ENCODE results near the gene CPTP. TPM values are rescaled to one million over a fixed set of nuclear protein-coding genes. Genes with fewer than 3 reads are reported as not detected.

The CPTP gene
- total RNA-seq, 1 donor from 2014 or later: 1.0 TPM

DNA sequence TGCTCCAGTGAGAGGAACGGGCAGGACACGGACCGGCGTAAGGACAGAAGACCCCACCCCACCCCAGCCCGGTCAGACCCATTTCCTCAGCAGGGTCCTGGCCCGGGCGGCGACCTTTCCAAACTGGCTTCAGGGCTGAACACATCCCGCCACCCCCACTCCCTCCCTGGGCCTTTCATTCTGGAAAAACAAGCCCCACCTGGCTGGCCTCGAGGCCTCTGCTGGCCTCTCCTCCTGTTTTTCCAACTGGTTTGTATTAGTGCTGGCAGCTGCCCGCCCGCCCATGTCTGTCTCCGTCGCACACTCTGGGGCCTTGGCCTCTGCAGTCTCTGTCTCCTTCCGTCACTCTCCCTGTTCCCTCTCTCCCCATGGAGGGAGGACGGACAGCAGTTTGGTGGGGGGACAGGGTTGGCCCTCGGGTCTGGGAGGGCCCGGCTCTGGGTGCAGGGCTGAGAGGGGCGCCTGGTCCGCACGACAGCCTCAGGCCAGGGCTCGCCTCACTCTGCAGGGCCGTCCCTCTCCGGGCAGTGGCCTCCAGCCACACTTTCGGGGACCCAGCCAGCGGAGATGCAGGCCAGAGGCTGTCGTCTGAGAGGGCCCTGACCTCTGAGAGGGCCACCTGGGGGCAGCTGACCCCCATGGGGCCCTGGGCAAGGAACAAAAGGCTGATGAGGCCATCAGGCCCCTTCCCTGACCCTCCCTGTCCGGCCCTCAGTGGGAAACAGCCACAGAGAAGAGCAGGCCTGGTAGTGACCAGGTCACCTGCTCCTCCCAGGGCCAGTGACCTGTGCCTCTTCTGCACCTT lies 35.3 kb downstream of the CPTP start:
- DNase-seq (ENCODE audit: low spot score): no peak
- no peak overlapping the region for H3K9ac ChIP-seq
- no peak overlapping the region for H2AFZ ChIP-seq (replicated peaks)

DNA sequence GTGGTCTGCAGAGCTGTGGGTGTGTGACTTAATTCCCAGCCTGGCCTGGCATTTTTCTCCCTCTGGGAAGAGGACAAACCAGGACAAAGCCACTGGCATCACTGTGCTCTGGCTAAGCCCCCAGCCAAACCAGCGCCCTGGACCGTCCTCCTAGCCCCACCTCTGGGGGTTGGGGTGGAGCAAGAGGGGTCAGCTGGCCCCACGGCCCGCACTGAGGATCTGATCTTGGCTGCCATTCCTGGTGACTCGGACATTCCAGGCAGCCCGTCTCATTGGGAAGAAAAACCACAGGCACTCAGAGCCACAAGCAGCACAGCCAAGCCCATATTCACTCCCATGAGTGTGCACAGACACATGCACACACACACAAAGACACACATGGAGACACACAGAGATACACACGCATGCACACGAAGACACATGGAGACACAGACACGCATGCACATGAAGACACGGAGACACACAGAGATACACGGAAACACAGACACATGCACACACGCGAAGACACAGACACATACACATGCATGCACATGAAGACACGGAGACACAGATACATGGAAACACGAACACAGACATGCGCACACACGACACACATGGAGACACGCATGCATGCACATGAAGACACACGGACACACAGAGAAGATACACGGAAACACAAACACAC lies 36.0 kb downstream of the CPTP start:
- Histone ChIP-seq H3K9ac (no peak overlapping the region), H3K36me3 (no peaks in the 10 kb centered on the region), H3K27me3 (peaks cover 9% of the 10 kb centered on the region), H3K79me2 (ENCODE audit: low read depth) (no peaks in the 10 kb centered on the region), H2AFZ (replicated peaks) (no peak overlapping the region), H3K27ac (peak overlapping the region; percentile 15), H4K20me1 (ENCODE audit: low read depth) (no peaks in the 10 kb centered on the region), H3K4me1 (peaks cover 43% of the 10 kb centered on the region), H3F3A (ENCODE audit: low read depth) (peaks cover 44% of the 10 kb centered on the region), H3K4me3 (no peak overlapping the region), H3K9me3 (ENCODE audit: low read depth) (no peaks in the 10 kb centered on the region), H3K4me2 (peak overlapping the region; percentile 27)
- H3K4me1 Mint-ChIP-seq: peaks cover 41% of the 10 kb centered on the region
- TF ChIP-seq EZH2phosphoT487 (IDR thresholded peaks at IDR 0.05): no peak
- TF ChIP-seq EZH2 (IDR thresholded peaks at IDR 0.05): no peak
- no peak for TF ChIP-seq CTCF (IDR thresholded peaks at IDR 0.05)
- no peaks in the 10 kb centered on the region for H3K9me3 Mint-ChIP-seq
- DNase-seq (ENCODE audit: low spot score): peak; percentile 71
- H3K4me3 Mint-ChIP-seq: peak overlapping the region; percentile 15
- H3K27me3 Mint-ChIP-seq (ENCODE audit: insufficient read depth, low read depth): peaks cover 11% of the 10 kb centered on the region
- H3K36me3 Mint-ChIP-seq: no peaks in the 10 kb centered on the region
- peak overlapping the region; percentile 58 for H3K27ac Mint-ChIP-seq

More for the DNA sequence above, 35.3 kb downstream of the CPTP start:
- Histone ChIP-seq H3K4me3 (no peak overlapping the region), H3K27me3 (peaks cover 17% of the 10 kb centered on the region), H3F3A (ENCODE audit: low read depth) (peaks cover 44% of the 10 kb centered on the region), H3K9me3 (ENCODE audit: low read depth) (no peaks in the 10 kb centered on the region), H3K4me2 (peak overlapping the region; percentile 27), H4K20me1 (ENCODE audit: low read depth) (no peaks in the 10 kb centered on the region), H3K79me2 (ENCODE audit: low read depth) (no peaks in the 10 kb centered on the region), H3K27ac (peak overlapping the region; percentile 15), H3K36me3 (no peaks in the 10 kb centered on the region), H3K4me1 (peaks cover 48% of the 10 kb centered on the region)
- H3K36me3 Mint-ChIP-seq: no peaks in the 10 kb centered on the region
- peak overlapping the region; percentile 95 for H3K27ac Mint-ChIP-seq
- TF ChIP-seq EZH2 (IDR thresholded peaks at IDR 0.05) (no peak), EZH2phosphoT487 (IDR thresholded peaks at IDR 0.05) (no peak), CTCF (IDR thresholded peaks at IDR 0.05) (no peak)
- H3K27me3 Mint-ChIP-seq (ENCODE audit: insufficient read depth, low read depth): peaks cover 11% of the 10 kb centered on the region
- peaks cover 41% of the 10 kb centered on the region for H3K4me1 Mint-ChIP-seq
- no peaks in the 10 kb centered on the region for H3K9me3 Mint-ChIP-seq
- H3K4me3 Mint-ChIP-seq: peak overlapping the region; percentile 76

DNA sequence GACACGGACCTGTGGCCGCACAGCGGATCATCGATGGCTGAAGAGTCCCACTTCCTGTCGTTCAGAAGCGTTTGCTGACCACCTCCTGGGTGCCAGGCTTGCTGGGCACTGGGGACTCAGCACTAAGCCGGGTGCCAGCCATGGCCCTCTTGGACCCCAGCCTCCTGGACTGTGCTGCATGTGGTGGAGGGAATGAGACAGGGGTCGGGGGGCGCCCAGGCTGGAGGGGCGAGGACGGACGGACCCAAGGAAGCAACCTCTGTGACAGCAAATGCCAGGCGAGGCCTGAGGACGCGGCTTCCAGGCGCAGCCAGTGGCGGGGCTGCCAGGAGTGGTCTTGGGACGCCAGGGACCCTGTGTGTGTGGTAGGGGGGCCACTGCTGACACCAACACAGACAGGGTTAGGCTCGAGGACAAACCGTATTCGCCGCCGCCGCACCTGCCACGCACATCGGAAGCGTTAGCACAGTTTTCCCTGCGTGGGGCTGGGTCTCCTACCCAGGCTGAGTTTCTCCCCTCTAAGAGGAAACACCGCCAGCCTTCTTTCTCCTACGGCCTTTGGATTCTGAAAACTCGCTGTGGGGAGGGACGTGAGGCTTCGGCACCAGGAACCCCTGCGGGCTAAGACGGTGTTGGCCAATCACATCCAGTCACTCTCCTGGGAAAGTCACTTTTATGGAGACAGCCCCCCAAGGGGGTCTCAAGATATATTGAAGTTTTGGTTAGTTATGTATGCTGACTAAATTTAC lies 36.8 kb downstream of the CPTP start:
- H3K36me3 ChIP-seq: no peaks in the 10 kb centered on the region
- Mint-ChIP-seq H3K4me3 (peak overlapping the region; percentile 15), H3K4me1 (peaks cover 41% of the 10 kb centered on the region), H3K36me3 (no peaks in the 10 kb centered on the region), H3K9me3 (no peaks in the 10 kb centered on the region), H3K27me3 (ENCODE audit: insufficient read depth, low read depth) (peaks cover 11% of the 10 kb centered on the region), H3K27ac (peak overlapping the region; percentile 58)
- no peaks in the 10 kb centered on the region for H4K20me1 ChIP-seq (ENCODE audit: low read depth)
- no peak overlapping the region for H2AFZ ChIP-seq (replicated peaks)
- no peak overlapping the region for H3K4me2 ChIP-seq
- no peak overlapping the region for H3K9ac ChIP-seq
- DNase-seq (ENCODE audit: low spot score): no peak
- no peak for TF ChIP-seq EZH2phosphoT487 (IDR thresholded peaks at IDR 0.05)
- no peak for TF ChIP-seq EZH2 (IDR thresholded peaks at IDR 0.05)
- TF ChIP-seq CTCF (IDR thresholded peaks at IDR 0.05): no peak
- H3F3A ChIP-seq (ENCODE audit: low read depth): peaks cover 52% of the 10 kb centered on the region
- peaks cover 3% of the 10 kb centered on the region for H3K27me3 ChIP-seq
- no peaks in the 10 kb centered on the region for H3K9me3 ChIP-seq (ENCODE audit: low read depth)
- H3K79me2 ChIP-seq (ENCODE audit: low read depth): no peaks in the 10 kb centered on the region
- H3K4me3 ChIP-seq: no peak overlapping the region
- H3K4me1 ChIP-seq: peaks cover 43% of the 10 kb centered on the region
- H3K27ac ChIP-seq: no peak overlapping the region

Measured in neural progenitor cell (in vitro differentiated cells).